Activated CD8-positive, alpha-beta T cell treated with anti-CD3 and anti-CD28 coated beads for 36 hours (primary cell): ENCODE measurements around the gene NPC1. TPM values are rescaled to one million over a fixed set of nuclear protein-coding genes. Genes with fewer than 3 reads are reported as not detected.

Experiments
- ATAC-seq: fragments of 200-7000 bp; cut with Tn5 transposase; one replicate; pipeline ENCODE4 v1.10.0; 2021; ENCODE audit warnings: mild to moderate bottlenecking, moderate library complexity
- CTCF ChIA-PET: fragments of 350-600 bp; sonication (Branson Sonifier 250); formaldehyde crosslinking; loops from one replicate; lab custom pipeline; 2021; ENCODE audit warnings: antibody characterized with exemption; lab: Charles Lee
- POLR2A ChIA-PET: fragments of 350-600 bp; sonication (Branson Sonifier 250); formaldehyde crosslinking; loops from one replicate; lab custom pipeline; 2021; ENCODE audit warnings: antibody characterized with exemption; lab: Charles Lee
- DNase-seq: peaks from one replicate; pipeline ENCODE4 v3.0.0-alpha.2; 2020
- H3K27ac Mint-ChIP-seq: one replicate; pipeline ENCODE4 v1.8.0; 2021; ENCODE audit warnings: mild to moderate bottlenecking, mixed read lengths
- H3K27me3 Mint-ChIP-seq: one replicate; pipeline ENCODE4 v1.8.0; 2021; ENCODE audit warnings: mixed read lengths
- H3K36me3 Mint-ChIP-seq: one replicate; pipeline ENCODE4 v1.8.0; 2021; ENCODE audit warnings: low read depth, mixed read lengths
- H3K4me1 Mint-ChIP-seq: one replicate; pipeline ENCODE4 v1.8.0; 2021; ENCODE audit warnings: low read depth, mixed read lengths
- H3K4me3 Mint-ChIP-seq: one replicate; pipeline ENCODE4 v1.8.0; 2021; ENCODE audit warnings: mild to moderate bottlenecking, moderate library complexity, mixed read lengths
- H3K9me3 Mint-ChIP-seq: one replicate; pipeline ENCODE4 v1.8.0; 2021; ENCODE audit warnings: mixed read lengths
- CTCF ChIP-seq: fragments of 200-600 bp; IDR thresholded peaks from one replicate; pipeline ENCODE4 v1.8.0; 2022; ENCODE audit warnings: antibody characterized with exemption, mild to moderate bottlenecking
- intact Hi-C: fragments of 100-400 bp; cut with micrococcal nuclease; formaldehyde crosslinking; loops from one replicate; pipeline ENCODE4 v1.10.0; 2022
- total RNA-seq, 2 experiments: library from RNA; stranded (reverse); gene quantifications; one replicate each; pipeline ENCODE4 v1.2.3, GENCODE V29; 2021

The NPC1 gene
- total RNA-seq, 2 experiments from 2014 or later = 21.5 to 22.9 TPM

GRCh38 chr18:23553887-23554286, 32.4 kb downstream of the NPC1 start:
- ChIA-PET CTCF (interaction anchor here (1.2 to 1.3 kb wide), 2 partner anchors 17 to 37 kb away, joined by 3 to 4 read pairs; no protein-coding TSS in a partner anchor), POLR2A (no interaction called here)
- intact Hi-C loops = no loop called here
- DNase-seq (no peak), ATAC-seq (no peak)
- no peaks in the 10 kb centered on the region for H3K9me3 Mint-ChIP-seq
- no peaks in the 10 kb centered on the region for H3K4me1 Mint-ChIP-seq
- H3K27me3 Mint-ChIP-seq = no peaks in the 10 kb centered on the region
- peaks cover 44% of the 10 kb centered on the region for H3K36me3 Mint-ChIP-seq
- H3K4me3 Mint-ChIP-seq = no peak overlapping the region
- no peak for TF ChIP-seq CTCF
- no peak overlapping the region for H3K27ac Mint-ChIP-seq

- Mint-ChIP-seq H3K27me3 (no peaks in the 10 kb centered on the region), H3K27ac (no peak overlapping the region), H3K4me1 (no peaks in the 10 kb centered on the region), H3K36me3 (peaks cover 42% of the 10 kb centered on the region), H3K9me3 (no peaks in the 10 kb centered on the region), H3K4me3 (no peak overlapping the region)
- DNase-seq = no peak
- intact Hi-C loops = no loop called here
- no peak for ATAC-seq
- ChIA-PET CTCF (interaction anchor here (0.7 to 2.1 kb wide), 3 partner anchors 36 to 69 kb away, joined by 3 to 9 read pairs (median 3); no protein-coding TSS in a partner anchor), POLR2A (no interaction called here)
- no peak for TF ChIP-seq CTCF
Measured at GRCh38 chr18:23552505-23552904, 33.8 kb downstream of the NPC1 start.

DNA sequence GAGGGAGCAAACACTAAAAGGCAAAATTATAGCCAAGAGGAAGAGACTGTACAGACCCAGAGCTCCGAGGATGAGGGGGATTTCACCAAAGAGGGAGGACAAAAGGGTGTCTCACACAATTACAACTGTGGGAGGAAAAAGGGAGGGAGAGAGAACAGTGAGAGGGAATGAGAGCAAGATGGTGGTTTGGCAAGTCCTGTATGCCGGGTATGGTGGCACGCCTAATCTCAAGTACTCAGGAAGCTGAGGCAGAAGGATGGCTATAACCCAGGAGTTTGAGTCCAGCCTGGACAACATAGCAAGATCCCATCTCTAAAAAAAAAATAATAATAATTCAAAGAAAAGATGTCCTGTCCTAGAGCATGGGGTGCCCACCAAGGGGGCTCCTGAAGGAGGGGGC, 34.3 kb downstream of the NPC1 start:
- intact Hi-C loops = no loop called here
- DNase-seq = no peak
- ChIA-PET CTCF (interaction anchor here (0.6 to 2.1 kb wide), 3 partner anchors 36 to 309 kb away, joined by 3 to 9 read pairs (median 3); no protein-coding TSS in a partner anchor), POLR2A (no interaction called here)
- no peaks in the 10 kb centered on the region for H3K9me3 Mint-ChIP-seq
- no peak overlapping the region for H3K4me3 Mint-ChIP-seq
- ATAC-seq = no peak
- no peaks in the 10 kb centered on the region for H3K27me3 Mint-ChIP-seq
- H3K36me3 Mint-ChIP-seq = peaks cover 39% of the 10 kb centered on the region
- H3K4me1 Mint-ChIP-seq = no peaks in the 10 kb centered on the region
- no peak for TF ChIP-seq CTCF
- H3K27ac Mint-ChIP-seq = no peak overlapping the region

DNA sequence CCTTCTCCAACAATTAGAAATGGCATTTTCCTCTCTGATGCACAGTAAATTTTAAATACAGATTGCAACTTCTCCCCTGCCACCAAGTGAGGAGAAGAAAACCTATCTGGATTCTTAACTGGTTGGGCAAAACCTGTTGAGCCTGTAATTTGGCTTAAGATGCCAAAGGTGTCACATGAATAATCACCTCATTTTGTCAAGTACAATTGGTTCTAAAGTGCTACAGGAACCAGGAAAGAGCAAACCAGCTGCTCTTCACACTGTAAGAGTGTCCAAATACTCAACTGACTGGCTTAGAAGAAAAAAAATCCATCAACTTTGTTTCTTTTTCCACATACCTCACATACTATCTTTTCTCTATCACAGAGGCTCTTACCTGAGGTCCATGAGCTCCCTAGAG, 35.4 kb downstream of the NPC1 start:
- Mint-ChIP-seq H3K9me3 (no peaks in the 10 kb centered on the region), H3K27me3 (no peaks in the 10 kb centered on the region), H3K4me1 (peaks cover 4% of the 10 kb centered on the region), H3K4me3 (no peak overlapping the region), H3K36me3 (peaks cover 39% of the 10 kb centered on the region), H3K27ac (no peak overlapping the region)
- no peak for TF ChIP-seq CTCF
- no peak for ATAC-seq
- intact Hi-C loops = no loop called here
- DNase-seq = no peak
- CTCF ChIA-PET = interaction anchor here (0.6 to 2.1 kb wide), 2 partner anchors 20 to 35 kb away, joined by 3 to 9 read pairs; no protein-coding TSS in a partner anchor
- POLR2A ChIA-PET = no interaction called here

DNA sequence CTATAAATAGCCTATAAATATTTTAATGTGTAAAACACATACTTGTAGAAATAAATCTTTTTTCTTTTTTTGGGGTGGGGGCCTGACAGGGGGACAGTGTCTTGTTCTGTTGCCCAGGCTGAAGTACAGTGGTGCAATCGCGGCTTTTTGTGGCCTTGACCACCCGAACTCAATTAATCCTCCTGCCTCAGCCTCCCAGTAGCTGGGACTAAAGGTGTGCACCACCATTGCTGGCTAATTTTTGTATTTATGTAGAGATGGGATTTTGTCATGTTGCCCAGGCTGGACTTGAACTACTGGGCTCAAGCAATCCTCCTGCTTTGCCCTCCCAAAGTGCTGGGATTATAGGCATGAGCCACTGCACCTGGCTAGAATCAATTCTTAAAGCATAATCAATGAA, 37.6 kb downstream of the NPC1 start:
- ChIA-PET CTCF (no interaction called here), POLR2A (no interaction called here)
- Mint-ChIP-seq H3K4me1 (peaks cover 4% of the 10 kb centered on the region), H3K27me3 (no peaks in the 10 kb centered on the region), H3K27ac (no peak overlapping the region), H3K36me3 (peaks cover 33% of the 10 kb centered on the region), H3K9me3 (no peaks in the 10 kb centered on the region), H3K4me3 (no peak overlapping the region)
- intact Hi-C loops = no loop called here
- DNase-seq (no peak), ATAC-seq (no peak)
- TF ChIP-seq CTCF = no peak
